B cell (primary cell): Measurements from ENCODE around the gene LRRC7.

ENCODE experiments used
- CTCF ChIP-seq: fragments of 200-600 bp; IDR thresholded peaks from one replicate; pipeline ENCODE4 v1.8.0; 2022; ENCODE audit warnings: antibody characterized with exemption, mild to moderate bottlenecking
- EZH2 ChIP-seq: IDR thresholded peaks from 2 replicates; pipeline ENCODE4 v1.6.1; 2012; ENCODE audit warnings: borderline replicate concordance, low read depth, mild to moderate bottlenecking, moderate library complexity, low read length; ENCODE audit not compliant: insufficient read depth, poor library complexity, severe bottlenecking

GRCh38 chr1:69535490-69535889 is 32.2 kb upstream of the LRRC7 start:
- no peak for TF ChIP-seq CTCF
- no peak for TF ChIP-seq EZH2
